Activated CD4-positive, alpha-beta T cell treated with anti-CD3 and anti-CD28 coated beads for 4 hours (primary cell): ENCODE data around the gene SLC30A2.

Experiments used
- DNase-seq, 2 donors: peaks; one replicate each; pipeline ENCODE4 v3.0.0-alpha.2; 2020

SLC30A2 gene

DNA sequence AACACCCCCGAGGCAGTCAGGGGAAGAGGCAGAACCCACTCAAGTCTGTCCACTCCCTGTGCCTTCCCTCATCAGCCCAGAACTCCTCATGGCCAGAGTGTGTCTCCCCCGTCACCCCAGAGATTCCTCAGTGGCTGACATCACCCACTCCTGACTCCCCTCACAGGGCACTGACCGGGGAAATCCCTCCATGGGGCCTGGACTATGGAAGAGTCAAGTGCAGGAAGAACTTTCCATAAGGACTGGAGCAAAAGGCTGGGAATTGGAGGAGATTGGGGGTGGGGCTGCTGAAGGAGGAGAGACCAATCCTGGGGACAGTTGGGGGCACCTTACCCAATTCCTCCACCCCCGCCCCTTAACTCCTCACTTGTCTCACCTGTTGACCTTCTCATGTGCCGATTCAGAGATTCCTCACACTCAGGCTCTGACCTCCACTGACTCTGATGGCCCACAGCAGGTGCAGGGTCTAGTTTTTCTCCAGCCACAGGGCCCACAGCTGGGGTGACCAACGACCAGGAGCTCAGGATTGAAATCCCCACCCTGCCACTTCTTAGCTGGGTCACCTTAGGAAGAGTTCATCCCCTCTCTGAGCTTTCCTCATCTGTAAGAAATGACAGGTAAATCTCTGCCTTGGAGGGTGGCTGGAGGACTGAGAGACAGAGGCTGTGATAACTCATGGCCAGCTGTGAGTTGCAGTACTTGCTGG is 24.8 kb downstream of the SLC30A2 start:
- DNase-seq, result no peak

DNA sequence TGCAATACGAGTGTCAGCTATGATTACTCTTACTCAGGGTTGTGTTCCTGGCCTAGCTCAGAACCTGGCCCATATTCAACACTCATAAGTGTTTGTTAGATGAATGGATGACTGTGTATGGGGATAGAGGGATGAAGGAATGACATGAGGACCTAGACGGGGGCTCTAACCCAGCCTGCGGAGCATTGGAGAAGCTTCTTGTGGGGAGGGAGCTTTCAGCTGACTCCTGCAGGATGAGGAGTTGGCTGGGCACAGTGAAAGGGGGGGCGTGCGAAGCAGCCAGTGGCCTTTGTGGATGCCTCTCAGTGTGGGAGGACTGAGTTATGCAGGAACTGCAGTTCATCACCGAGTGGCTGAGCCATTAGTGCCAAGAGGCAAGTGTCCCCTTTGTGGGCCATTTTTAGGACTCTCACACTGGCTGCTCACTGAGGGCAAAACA is 25.6 kb downstream of the SLC30A2 start:
- DNase-seq, result no peak

DNA sequence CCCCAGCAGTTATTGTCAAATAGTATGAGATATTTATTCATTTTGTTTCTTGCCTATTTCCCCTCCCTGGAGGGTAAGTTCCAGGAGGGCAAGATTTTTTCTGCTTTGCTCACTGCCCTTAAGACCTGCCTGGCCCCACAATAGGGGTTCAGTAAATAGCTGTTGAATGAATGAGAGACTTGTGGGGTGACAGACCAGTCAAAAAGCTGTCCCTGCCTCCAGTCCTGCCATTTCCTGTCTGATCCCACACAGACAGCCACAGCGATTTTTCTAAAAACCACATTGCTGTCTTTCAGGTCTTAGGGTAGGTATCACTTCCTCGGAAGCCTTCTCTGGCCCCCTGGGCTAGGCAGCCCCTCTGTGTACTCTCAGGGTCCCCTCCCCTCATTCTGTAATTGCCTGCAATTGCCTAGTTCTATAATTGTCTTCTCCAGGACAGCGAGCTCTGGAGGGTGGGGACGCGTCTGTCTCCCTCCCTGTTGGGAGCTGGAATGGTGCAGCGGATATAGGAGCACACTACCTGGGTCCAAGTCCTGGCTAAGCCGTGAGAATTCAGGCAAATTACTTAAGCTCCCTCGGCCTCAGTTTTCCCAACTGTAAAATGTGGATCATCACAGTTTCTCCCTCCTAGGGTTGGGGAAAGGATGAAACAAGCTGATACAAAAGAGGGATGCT is 26.1 kb downstream of the SLC30A2 start:
- DNase-seq, result no peak

DNA sequence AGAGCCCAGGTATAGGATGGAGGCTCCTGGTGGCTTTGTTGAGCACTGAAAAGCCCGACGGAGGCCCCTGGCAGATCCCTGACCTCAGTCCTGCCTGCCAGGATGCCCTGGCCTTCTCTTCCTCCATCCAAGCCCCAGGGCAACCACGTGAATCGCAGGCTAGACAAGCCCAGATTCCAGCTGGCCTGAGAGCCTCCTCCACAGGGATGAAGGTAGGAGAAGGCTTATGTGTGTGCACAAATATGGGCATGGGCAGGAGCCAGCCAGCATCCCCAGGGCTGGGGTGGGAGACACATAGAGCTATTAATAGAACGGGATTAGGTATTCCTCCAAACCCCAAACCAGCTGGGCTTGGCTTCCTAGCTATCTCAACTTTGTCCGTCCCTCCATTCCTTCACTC is 28.3 kb downstream of the SLC30A2 start:
- no peak for DNase-seq

DNA sequence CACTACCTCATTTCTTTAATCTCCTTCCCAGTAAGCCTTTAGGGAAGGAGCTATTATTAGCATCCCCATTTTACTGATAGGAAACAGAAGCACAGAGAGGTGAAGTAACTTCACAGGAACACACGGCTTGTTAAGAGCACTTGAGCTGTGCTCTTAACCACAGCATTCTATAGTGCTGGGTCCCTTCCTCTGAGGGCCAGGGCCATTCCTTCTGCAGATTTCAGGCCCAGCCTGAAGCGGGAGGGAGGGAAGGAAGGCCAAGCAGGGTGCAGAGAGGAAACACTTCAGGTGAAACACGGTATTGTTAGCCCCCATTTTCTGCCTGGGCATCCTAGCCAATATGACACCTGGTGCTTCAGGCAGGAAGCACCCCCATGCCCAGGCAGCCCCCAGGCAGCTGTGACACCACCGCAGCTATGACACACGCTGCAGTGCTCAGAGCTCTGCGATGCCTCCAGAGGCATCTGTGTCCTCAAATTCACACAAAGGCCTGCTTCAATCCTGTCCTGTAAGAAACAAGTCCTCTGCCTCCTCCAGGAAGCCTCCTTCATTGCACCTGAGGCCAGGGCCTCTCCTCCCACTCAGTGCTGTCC is 28.9 kb downstream of the SLC30A2 start:
- no peak for DNase-seq

DNA sequence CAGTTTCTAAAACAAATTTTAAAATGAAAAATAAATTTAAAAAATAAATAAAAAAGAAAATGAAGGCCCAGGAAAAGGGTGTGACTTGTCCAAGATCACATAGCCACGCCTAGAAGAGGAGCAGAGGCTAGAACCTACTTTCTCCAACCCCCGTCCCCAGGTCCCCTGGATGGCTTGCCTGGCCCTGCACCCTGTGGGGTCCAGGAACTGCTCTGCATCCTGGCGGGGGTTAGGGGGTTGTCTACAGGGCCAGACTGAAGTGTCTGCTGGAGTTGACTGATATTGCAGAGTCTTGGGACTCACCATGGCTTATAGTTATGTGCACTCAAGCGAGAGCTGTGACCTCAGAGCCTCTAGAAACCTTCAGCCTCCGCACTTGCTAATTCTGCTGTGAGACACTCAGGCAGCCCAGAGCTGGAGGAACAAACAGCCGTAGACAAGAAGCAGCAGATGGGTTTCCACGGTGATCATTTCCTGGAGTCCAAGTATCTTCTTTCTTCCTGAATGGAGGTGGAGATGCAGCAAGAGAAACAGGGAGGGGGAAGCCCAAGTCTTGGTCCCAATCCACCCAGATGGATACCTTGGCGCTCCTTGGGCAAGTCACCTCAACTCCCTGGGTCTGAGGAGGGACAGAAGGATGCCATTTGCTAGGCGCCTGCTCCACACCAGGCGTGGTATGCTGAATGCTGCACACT is 29.5 kb downstream of the SLC30A2 start:
- DNase-seq, result no peak

DNA sequence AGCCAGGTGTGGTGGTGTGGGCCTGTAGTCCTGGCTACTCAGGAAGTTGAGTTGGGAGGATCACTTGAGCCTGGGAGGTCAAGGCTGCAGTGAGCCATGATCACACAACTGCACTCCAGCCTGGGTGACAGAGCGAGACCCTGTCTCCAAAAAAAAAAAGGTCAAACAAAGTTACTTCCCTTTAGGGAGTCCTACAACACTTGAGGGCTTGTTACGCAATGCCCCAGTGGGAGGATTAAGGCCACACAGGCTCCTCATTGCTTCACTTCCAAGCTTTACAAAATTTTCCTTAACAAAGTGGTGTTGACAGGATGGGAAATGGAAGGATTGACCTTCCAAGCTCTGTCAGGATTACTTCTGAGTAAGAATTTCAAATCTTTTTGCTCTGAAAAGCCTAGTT is 30.6 kb downstream of the SLC30A2 start:
- no peak for DNase-seq

DNA sequence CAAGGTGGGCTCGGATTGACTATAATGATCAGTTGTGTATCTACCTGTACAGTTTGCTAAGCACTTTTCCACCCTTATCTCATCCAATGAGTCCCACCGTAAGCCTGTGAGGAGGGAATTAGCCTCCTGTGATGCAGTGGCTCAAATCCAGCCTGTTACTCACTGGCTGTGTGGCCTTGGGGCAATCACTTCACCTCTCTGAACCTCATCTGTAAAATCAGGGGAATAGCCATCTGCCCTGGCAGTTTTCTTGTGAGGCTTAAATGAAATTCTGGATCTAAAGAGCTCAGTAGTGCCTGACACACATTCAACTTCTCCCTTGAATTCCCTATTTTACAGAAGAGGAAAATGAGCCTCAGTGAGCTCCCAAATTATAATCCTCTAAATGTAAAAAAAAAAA is 31.7 kb downstream of the SLC30A2 start:
- no peak for DNase-seq

DNA sequence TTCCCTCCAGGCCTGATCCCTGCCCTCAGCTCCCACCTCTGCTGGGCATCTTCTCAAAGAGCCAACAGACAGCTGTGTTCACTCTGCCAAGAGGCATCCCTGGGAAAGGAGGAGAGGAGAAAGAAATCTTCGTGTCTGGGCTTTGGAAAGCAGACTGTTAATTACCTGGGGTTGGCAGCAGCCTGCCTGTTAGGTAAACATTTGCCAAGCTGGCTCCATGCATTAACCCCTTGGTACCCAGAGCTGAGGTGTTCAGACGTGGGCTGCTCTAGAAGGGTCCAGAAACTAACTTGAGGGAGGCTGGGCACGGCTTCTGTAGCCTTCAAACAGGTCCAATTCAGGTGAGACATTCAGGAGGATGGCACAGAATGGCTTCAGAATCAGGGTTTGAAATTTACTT is 33.1 kb downstream of the SLC30A2 start:
- no peak for DNase-seq

DNA sequence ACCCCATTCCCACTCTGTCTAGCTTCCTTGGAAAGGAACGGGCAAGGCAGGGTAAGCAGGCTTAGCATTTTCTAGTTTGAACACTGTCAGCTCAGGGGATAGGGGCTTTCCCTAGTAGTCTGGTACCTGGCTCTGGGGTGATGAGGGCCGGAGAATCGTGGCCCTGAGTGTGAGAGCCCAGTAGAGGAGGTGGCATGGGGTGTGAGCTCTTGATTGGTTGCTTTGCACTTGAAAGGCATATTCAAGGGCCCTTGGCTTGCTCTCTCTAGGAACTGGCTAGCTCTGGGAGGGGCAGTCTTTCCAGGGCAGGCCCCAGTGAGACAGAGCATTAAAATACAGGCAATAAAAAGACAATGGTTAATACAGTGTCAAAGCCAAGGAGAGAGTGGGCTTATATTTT is 35.1 kb downstream of the SLC30A2 start:
- no peak for DNase-seq

DNA sequence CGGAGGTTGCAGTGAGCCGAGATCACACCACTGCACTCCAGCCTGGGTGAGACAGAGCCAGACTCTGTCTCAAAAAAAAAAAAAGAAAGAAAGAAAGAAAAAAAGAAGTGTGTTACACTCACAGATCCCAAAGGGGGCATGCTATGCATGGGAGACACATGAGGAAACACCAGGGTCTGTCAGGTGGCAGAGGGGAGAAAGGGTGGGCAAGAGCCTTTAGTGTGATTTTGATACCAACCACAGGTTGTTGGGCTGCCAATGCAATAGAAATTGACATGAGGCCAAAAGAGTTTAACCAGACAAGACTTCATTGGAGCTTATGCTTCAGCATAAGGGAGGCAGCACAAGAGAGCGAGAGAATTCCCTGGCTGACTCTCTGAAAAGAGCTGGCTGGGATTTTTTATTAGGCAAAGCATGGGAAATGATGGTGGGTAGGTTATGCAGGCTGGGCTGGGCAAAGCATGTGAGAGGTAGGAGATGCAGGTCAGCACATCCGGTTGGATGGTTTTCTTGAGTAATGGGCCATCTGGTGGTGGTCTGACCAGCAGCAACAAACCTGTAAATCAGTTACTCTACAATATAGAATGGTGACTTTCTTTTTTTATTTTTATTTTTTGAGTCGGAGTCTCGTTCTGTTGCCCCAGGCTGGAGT is 36.0 kb downstream of the SLC30A2 start:
- no peak for DNase-seq

DNA sequence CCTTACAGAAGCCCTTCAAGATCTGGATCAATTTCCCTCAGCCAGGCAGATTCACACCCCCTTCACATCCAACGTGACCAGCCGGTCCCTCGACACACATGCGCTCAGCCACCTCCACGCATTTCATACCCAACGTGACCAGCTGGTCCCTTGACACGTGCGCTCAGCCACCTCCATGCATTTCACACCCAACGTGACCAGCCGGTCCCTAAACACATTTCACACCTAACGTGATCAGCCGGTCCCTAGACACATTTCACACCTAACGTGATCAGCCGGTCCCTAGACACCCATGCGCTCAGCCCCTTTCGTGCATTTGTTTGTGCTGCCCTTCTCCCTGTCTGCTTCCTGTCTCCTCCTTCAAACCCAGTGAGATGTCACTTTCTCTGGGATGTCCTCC is 39.2 kb downstream of the SLC30A2 start:
- DNase-seq, result no peak

DNA sequence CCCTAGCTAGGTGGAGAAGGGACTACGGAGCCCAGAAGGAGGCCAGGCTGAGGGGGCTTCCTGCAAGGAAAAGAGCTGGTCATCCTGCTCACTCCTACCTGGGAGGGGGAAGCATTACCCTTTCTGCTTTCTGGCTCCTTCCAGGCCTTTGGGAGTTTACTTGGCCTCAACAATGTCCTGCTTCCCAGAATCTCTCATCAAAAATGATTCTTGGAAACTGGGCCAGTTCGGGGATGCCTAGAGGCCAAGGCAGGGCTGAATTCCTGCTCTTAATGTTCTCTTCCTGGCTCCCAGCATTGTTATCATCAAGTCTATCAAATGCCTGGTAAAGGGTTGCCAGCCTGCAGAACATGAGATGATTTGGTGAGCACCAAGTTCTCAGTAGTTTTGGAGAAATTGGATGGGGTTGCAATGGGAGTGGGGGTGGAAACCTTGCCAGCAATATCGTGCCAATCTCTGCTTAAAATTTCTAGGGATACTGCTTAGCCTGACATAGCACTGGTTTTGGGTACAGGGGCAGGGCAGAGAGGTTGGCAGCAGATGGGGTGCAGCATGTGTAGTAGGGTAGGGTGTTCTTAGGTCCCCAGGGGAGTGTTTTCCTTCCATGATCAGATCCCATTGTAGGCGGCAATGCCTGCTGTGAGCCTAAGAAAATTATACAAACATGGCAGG is 40.3 kb downstream of the SLC30A2 start:
- no peak for DNase-seq

DNA sequence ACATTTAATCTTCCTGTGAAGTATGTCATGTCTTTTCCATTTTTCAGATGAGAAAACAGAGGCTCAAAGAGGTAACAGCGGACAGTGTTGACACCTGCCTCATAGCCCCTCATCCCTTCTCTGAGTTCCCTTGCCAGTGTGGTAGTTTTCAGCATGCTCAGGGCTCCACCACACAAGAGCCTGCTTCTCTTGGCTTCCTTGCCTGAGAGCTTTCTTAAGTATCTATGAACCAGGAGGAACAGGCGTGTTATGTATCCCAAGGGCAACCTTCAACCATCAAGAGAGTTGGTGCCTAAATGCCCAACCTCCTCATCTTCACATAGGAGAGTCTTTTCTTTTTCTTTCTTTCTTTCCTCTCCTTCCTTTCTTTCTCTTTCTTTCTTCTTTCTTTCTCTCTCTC is 42.2 kb downstream of the SLC30A2 start:
- no peak for DNase-seq

DNA sequence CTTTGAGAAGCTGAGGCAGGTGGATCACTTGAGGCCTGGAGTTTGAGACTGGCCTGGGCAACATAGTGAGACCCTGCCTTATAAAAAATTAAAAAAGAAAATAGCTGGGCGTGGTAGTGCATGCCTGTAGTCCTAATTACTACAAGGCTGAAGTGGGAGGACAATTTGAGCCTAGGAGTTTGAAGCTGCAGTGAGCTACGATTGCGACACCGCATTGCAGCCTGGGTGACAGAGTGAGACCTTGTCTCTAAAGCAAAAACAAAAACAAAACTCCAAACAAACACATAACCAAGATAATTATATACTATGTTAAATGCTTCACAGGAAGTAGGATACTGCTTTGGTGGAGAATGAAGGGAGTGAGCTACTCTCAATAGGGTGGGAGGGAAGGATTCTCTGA is 42.7 kb downstream of the SLC30A2 start:
- DNase-seq, result no peak

DNA sequence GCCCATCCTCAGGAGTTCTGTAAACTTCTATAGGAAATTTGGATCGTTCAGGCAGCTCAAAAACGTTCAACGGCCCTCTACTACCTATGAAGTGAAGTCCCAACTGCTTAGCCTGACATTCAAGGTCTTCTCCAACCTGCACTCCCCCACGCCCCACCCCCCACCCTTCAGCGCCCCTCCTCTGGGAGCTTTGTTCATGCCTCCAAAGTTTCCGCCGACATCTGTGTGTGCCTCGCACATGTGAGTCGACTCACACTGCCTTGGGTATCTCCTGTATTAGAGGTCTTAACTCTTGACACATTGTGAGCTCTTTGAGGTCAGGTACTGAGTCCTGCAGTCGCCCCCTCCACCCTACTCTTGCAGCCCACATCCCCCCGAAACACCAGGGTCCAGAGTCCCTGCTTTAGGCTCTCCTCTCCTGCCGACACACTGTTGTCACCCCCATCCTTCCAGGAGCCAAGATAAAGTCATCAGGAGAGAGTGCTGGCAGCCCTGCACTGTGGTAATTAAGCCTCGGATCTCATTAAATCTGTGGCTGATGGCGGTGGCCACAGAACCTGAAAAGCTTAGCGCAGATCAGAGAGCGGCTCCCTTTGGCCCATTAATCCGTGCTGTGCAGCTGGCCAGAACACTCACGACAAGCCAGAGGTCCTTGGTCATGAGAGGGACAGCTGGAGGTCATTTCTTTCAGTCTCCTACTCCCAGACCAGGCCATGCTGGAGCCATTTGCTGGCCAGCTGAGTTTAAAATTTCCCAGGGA is 46.7 kb downstream of the SLC30A2 start:
- no peak for DNase-seq

DNA sequence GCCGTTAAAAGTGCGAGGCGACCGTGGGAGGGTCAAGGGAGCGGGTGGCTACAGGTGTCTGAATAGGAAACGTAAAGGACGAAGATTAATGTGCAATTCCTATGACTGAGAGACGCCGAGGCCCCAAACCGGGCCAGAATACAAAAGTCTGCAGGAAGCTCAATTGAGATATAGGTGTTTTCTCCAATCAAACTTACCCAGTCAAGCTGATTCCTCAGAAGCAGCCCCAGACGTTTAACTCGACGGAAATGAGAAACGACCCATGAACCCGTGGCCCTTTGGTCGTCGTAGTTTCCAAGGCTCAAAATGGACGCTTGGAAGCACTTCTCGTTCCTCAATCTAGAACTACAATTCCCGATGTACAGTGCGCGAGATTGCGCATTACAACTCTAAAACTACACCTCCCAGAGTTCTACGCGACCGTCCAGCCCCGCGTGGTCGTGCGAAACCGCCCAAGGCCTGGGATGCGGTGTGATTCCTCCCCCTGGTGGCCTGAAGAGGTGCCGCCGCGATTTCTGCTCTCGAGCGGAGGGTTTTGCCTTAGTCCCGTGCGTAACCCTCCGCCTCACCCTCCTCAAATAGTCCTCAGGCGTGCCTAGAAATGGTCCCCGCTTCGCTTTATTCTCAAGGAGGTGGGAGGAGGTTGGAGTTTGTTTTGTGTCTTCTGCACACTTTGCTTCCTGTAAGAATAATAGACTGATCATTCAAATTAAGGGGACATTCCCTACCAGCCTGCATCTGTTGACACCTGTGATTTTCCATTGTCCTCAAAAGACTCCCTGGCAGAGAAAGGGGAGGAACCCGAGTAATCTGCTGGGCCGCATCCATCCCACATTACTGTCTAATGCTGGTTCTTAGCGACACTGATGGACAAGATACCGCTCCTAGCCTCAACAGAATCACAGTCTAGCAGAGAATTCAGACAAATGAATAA is 47.8 kb downstream of the SLC30A2 start, which contains the start of gene PAFAH2:
PAFAH2 (minus strand) TSS at position 236 of the 934 bp plus-strand sequence. CDS start 7,247 bp downstream, outside the sequence.
- DNase-seq, result peak; percentile 95 to 96

DNA sequence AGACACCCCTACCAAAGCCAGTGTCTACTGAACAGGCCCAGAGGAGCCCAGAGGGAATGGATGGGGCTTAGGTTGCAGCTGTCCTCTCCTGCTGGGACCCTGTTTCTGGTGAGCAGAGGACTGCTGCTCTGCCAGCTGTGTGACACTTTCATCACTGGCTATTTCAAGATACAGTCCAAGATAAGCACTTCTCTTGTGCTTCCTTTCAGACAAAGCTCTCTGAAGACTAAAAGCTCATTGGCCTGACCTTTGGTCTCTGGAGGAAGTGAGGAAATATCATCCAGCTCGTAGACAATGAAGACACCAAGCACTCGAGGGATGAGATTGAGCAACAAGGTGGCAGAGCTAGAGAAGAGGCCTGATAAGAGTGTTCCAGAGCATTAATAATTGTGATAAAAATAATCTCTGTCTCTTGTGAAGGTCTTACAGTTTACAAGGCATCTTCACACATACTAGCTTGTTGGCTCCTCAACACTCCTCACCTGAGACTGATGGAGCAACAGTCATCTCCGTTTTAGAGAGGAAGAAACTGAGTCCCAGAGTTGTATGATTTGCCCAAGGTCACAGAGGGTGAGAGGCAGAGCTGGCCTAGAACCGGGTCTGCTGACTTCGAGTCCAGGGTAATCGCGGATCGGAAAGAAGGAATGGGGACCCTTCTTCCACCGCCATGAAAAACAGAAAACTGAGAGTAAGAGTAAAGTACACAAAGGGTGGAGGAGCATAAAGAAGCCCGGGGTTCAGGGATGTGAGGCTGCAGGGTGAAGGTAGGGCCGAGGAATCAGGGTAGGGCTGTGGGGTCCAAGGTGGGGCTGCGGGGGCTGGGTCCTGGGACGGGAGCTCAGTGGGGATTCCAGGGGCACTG is 48.7 kb downstream of the SLC30A2 start:
- no peak for DNase-seq

DNA sequence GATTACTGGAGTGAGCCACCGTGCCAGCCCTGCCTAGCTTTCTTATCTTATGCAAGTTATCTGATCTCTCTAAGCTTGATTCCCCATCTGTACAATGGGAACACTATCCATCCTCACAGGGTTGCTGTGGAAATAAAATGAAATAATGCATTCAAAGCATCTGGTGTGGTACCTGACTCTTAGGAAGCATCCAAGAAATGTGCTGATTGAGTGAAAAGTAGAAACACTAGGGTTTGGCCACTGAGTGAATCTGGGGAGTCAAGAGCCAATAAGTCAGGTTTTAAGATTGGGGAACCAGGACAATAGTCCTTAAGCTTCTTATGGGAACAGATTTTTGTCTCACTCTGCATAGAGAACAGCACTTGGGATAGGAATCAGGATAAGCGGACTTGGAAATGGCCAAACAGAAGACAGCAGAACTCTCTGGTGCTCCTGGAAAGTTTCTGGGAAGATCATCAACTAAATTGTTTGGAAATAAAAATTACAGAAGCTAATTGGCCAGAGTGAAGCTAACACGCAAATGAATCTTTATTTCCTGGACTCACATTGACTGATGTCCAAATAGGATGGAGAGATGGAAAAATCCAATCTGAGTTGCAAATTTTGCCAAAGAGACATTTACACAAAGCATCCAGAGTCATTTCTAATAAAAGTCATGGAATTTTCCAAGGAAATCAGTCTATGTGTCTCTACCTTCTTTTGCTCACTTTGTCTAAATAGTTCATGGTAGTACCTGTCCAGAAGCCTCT is 51.3 kb downstream of the SLC30A2 start:
- no peak for DNase-seq
